Stimulated activated CD4-positive, alpha-beta T cell treated with anti-CD3 and anti-CD28 coated beads, Interleukin-1b, Interleukin-23, amount 100 ng/mL, for 1 hour (primary cell): ENCODE data around the gene KDM5B.
"Not testable (repeated sequence)": the region's sequence is repeated elsewhere in the genome, so short reads cannot be mapped to it uniquely, and the experiment has no call there.

Source experiments
- DNase-seq, 2 donors: peaks; one replicate each; pipeline ENCODE4 v3.0.0-alpha.2; 2020; ENCODE audit warnings: low read depth in 2 of 2

The KDM5B gene

GRCh38 chr1:202812176-202813026, 4.2 kb upstream of the KDM5B start:
- no peak for DNase-seq

- no peak for DNase-seq
Observed at GRCh38 chr1:202811296-202812175, 3.3 kb upstream of the KDM5B start.

- peak; percentile 66 for DNase-seq
Observed at GRCh38 chr1:202810615-202811295, 2.5 kb upstream of the KDM5B start, which contains the start of gene PCAT6. Gene PCAT6 (plus strand): TSS chr1:202810954.

- DNase-seq = no peak
Observed at GRCh38 chr1:202810193-202810614, 2.0 kb upstream of the KDM5B start.

- no peak for DNase-seq
Observed at GRCh38 chr1:202809597-202810159, 1.5 kb upstream of the KDM5B start.

- peak in 1 of 2 donors; percentile 29 for DNase-seq
Observed at GRCh38 chr1:202807451-202807925, 733 bp downstream of the KDM5B start.

GRCh38 chr1:202806845-202807450, 1.3 kb downstream of the KDM5B start:
- DNase-seq = peak in 1 of 2 donors; percentile 5

GRCh38 chr1:202805886-202806844, 2.1 kb downstream of the KDM5B start:
- no peak for DNase-seq

GRCh38 chr1:202804126-202804525, 4.1 kb downstream of the KDM5B start:
- DNase-seq = no peak

- no peak for DNase-seq
Observed at GRCh38 chr1:202802998-202803932, 5.0 kb downstream of the KDM5B start.

- DNase-seq = no peak
Observed at GRCh38 chr1:202802034-202802433, 6.2 kb downstream of the KDM5B start.

- DNase-seq = no peak
Observed at GRCh38 chr1:202801175-202801574, 7.0 kb downstream of the KDM5B start.

- no peak for DNase-seq
Observed at GRCh38 chr1:202800742-202801141, 7.5 kb downstream of the KDM5B start.

- DNase-seq = no peak
Observed at GRCh38 chr1:202798792-202799331, 9.4 kb downstream of the KDM5B start.

- no peak for DNase-seq
Observed at GRCh38 chr1:202798260-202798659, 10.0 kb downstream of the KDM5B start.

GRCh38 chr1:202796670-202797069, 11.6 kb downstream of the KDM5B start:
- no peak for DNase-seq

GRCh38 chr1:202794931-202795330, 13.3 kb downstream of the KDM5B start:
- not testable (repeated sequence) for DNase-seq

- no peak for DNase-seq
Observed at GRCh38 chr1:202794051-202794740, 14.0 kb downstream of the KDM5B start.
